HepG2 (cell line): Measurements from ENCODE around the gene WWP2. TPM values are rescaled to one million over a fixed set of nuclear protein-coding genes. Genes with fewer than 3 reads are reported as not detected.

Experiments
- AKNA ChIP-seq: sonication (generic); formaldehyde crosslinking; IDR thresholded peaks from 2 replicates; pipeline ENCODE4 v1.4.0; 2020; ENCODE audit warnings: missing genetic modification reagents, borderline replicate concordance
- ATF3 ChIP-seq: sonication (generic); formaldehyde crosslinking; IDR thresholded peaks from 2 replicates; pipeline ENCODE4 v1.4.0; 2020; ENCODE audit warnings: missing genetic modification reagents
- CCDC6 ChIP-seq: sonication (generic); formaldehyde crosslinking; IDR thresholded peaks from 2 replicates; pipeline ENCODE4 v1.8.1; 2022; ENCODE audit warnings: mild to moderate bottlenecking, missing genetic modification reagents, moderate library complexity
- DDIT3 ChIP-seq: sonication (generic); formaldehyde crosslinking; IDR thresholded peaks from 2 replicates; pipeline ENCODE4 v1.4.0; 2020; ENCODE audit warnings: mild to moderate bottlenecking, missing genetic modification reagents
- ELF4 ChIP-seq: sonication (generic); formaldehyde crosslinking; IDR thresholded peaks from 2 replicates; pipeline ENCODE4 v1.5.0; 2020; ENCODE audit warnings: missing genetic modification reagents, mild to moderate bottlenecking, moderate library complexity, borderline replicate concordance
- FOXK1 ChIP-seq: sonication (generic); formaldehyde crosslinking; IDR thresholded peaks from 2 replicates; pipeline ENCODE4 v1.4.0; 2020; ENCODE audit warnings: low read depth, missing genetic modification reagents, borderline replicate concordance
- HNRNPLL ChIP-seq: fragments of 200-400 bp; formaldehyde crosslinking; IDR thresholded peaks from 2 replicates; pipeline ENCODE4 v1.6.1; 2017; ENCODE audit warnings: mild to moderate bottlenecking, low read depth, low read length; ENCODE audit not compliant: poor library complexity, severe bottlenecking
- KMT2A ChIP-seq: sonication (generic); formaldehyde crosslinking; IDR thresholded peaks from 2 replicates; pipeline ENCODE4 v1.4.0; 2020; ENCODE audit warnings: missing genetic modification reagents
- MBD4 ChIP-seq: IDR thresholded peaks from 2 replicates; pipeline ENCODE4 v1.6.1; 2012; ENCODE audit warnings: low read length, inconsistent platforms, borderline replicate concordance
- MTF2 ChIP-seq: sonication (generic); formaldehyde crosslinking; IDR thresholded peaks from 2 replicates; pipeline ENCODE4 v1.5.0; 2020; ENCODE audit warnings: missing genetic modification reagents, borderline replicate concordance
- MYC ChIP-seq: sonication (generic); formaldehyde crosslinking; IDR thresholded peaks from 2 replicates; pipeline ENCODE4 v1.9.0; 2021; ENCODE audit warnings: missing genetic modification reagents, borderline replicate concordance
- RARG ChIP-seq: sonication (generic); formaldehyde crosslinking; IDR thresholded peaks from 2 replicates; pipeline ENCODE4 v1.4.0; 2020; ENCODE audit warnings: low read depth, mild to moderate bottlenecking, missing genetic modification reagents
- ZNF124 ChIP-seq: sonication (generic); formaldehyde crosslinking; IDR thresholded peaks from 2 replicates; pipeline ENCODE4 v1.4.0; 2020; ENCODE audit warnings: missing genetic modification reagents
- ZNF652 ChIP-seq: IDR thresholded peaks from 2 replicates; pipeline ENCODE4 v1.6.1; 2016; ENCODE audit warnings: low read depth, borderline replicate concordance
- polyA plus RNA-seq, 8 experiments: library from polyadenylated mRNA; depleted of rRNA in 3 of 8; stranded (reverse) in 7 of 8; unstranded in 1 of 8; fragments of >200 nt; fragmentation: Illumina TruSeq in 4 of 8; extraction: Trizol in 4 of 8; gene quantifications; 2 replicates each; pipeline versions ENCODE4 v1.2.1 to v1.2.3, GENCODE V29; 2011 to 2016; ENCODE audit warnings: low read depth in 4 of 8, missing spikeins in 1 of 8, mixed read lengths in 1 of 8; ENCODE audit not compliant: insufficient read depth in 1 of 8
- total RNA-seq, 5 experiments: library from RNA; depleted of rRNA; stranded (reverse); fragments of >200 nt; fragmentation: Illumina TruSeq; extraction: Trizol; gene quantifications; 2 replicates each; pipeline ENCODE4 v1.2.3, GENCODE V29; 2016; ENCODE audit warnings: low read depth in 1 of 5
- TF ChIP-seq, protein P1 (sequence below): sonication (generic); formaldehyde crosslinking; IDR thresholded peaks from 2 replicates; pipeline ENCODE4 v1.9.0; 2021; ENCODE audit warnings: missing genetic modification reagents, borderline replicate concordance
- TF ChIP-seq, protein P2 (sequence below): sonication (generic); formaldehyde crosslinking; IDR thresholded peaks from 2 replicates; pipeline ENCODE4 v1.9.0; 2022; ENCODE audit warnings: low read depth, missing genetic modification reagents
- TF ChIP-seq, protein P3 (sequence below): sonication (generic); formaldehyde crosslinking; IDR thresholded peaks from 2 replicates; pipeline ENCODE4 v1.5.0; 2020; ENCODE audit warnings: missing genetic modification reagents

The WWP2 gene
- total and polyA plus RNA-seq, 2 of the 13 experiments (the other 11 are each of a cell fraction or from before 2014, with no cell fraction given): 11.4 to 28.2 TPM

DNA sequence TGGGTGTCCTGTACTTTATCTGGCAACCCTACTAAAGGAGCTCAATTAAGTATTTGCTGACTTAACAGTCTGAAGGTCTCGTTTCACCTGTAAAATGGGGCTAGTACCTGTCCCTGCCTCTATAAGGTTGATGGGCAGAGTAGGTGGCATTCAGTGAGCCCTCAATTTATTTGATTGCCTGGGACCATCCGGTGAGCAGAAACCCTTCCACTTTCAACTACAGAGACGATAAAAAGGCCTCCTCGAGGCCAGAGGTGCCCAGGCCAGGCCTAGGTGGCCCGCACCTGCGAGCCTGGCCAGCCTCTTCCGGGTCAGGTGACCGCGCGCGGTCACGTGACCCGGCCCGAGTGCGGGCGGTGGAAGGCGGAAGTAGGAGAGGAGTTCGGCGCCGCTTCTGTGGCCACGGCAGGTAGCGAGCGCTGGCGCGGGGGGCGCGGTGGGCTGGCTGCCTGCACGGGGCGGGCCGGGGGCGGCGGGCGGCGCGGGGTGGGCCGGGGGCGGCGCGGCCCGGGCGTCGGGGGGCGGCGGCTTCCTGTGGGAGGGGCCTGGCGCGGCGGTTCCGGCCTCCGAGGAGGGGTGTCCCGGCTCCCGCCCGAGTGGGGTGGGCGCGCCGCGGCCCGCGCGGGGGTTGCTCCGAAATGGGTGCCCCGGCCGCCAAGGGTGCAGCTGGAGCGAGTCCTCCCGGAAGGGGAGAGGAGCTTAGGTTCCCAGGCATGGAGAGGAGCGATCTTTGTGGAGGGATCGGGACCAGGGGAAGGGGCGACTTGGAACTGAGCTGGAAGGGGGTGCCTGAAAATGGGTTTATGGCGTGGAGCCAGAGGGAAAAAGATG lies at the start of gene WWP2 (continued):
- peak; percentile 40; the same call in 1 of the 2 replicates for TF ChIP-seq AKNA (CRISPR knock-in tag)
- TF ChIP-seq, protein P1, sequence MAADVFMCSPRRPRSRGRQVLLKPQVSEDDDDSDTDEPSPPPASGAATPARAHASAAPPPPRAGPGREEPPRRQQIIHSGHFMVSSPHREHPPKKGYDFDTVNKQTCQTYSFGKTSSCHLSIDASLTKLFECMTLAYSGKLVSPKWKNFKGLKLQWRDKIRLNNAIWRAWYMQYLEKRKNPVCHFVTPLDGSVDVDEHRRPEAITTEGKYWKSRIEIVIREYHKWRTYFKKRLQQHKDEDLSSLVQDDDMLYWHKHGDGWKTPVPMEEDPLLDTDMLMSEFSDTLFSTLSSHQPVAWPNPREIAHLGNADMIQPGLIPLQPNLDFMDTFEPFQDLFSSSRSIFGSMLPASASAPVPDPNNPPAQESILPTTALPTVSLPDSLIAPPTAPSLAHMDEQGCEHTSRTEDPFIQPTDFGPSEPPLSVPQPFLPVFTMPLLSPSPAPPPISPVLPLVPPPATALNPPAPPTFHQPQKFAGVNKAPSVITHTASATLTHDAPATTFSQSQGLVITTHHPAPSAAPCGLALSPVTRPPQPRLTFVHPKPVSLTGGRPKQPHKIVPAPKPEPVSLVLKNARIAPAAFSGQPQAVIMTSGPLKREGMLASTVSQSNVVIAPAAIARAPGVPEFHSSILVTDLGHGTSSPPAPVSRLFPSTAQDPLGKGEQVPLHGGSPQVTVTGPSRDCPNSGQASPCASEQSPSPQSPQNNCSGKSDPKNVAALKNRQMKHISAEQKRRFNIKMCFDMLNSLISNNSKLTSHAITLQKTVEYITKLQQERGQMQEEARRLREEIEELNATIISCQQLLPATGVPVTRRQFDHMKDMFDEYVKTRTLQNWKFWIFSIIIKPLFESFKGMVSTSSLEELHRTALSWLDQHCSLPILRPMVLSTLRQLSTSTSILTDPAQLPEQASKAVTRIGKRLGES (CRISPR knock-in tag): no peak
- TF ChIP-seq ELF4: peak; percentile 97
- no peak for TF ChIP-seq RARG (CRISPR knock-in tag)
- no peak for TF ChIP-seq CCDC6 (CRISPR knock-in tag)
- peak; percentile 63; the same call in 1 of the 2 replicates for TF ChIP-seq FOXK1
- no peak for TF ChIP-seq ZNF652
- TF ChIP-seq ATF3 (CRISPR knock-in tag): no peak
- TF ChIP-seq, protein P2, sequence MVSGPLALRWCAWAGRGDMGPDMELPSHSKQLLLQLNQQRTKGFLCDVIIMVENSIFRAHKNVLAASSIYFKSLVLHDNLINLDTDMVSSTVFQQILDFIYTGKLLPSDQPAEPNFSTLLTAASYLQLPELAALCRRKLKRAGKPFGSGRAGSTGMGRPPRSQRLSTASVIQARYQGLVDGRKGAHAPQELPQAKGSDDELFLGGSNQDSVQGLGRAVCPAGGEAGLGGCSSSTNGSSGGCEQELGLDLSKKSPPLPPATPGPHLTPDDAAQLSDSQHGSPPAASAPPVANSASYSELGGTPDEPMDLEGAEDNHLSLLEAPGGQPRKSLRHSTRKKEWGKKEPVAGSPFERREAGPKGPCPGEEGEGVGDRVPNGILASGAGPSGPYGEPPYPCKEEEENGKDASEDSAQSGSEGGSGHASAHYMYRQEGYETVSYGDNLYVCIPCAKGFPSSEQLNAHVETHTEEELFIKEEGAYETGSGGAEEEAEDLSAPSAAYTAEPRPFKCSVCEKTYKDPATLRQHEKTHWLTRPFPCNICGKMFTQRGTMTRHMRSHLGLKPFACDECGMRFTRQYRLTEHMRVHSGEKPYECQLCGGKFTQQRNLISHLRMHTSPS (CRISPR knock-in tag): no peak
- TF ChIP-seq, protein P3, sequence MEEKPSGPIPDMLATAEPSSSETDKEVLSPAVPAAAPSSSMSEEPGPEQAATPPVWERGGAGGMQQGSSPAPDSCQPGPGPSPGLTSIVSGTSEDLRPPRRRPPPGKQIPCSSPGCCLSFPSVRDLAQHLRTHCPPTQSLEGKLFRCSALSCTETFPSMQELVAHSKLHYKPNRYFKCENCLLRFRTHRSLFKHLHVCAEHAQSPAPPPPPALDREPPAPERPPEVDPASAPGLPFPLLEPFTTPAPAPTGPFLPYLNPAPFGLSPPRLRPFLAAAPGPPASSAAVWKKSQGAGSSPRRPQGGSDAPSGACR: no peak
- peak; percentile 55 for TF ChIP-seq HNRNPLL
- TF ChIP-seq DDIT3: 0 out of 2 replicates have a peak, but pooled peaks have one; percentile 41
- peak; percentile 48; the same call in 1 of the 2 replicates for TF ChIP-seq ZNF124 (CRISPR knock-in tag)
- peak; percentile 84 for TF ChIP-seq MYC
- TF ChIP-seq MBD4: no peak
- TF ChIP-seq KMT2A (CRISPR knock-in tag): peak; percentile 84
- TF ChIP-seq MTF2 (CRISPR knock-in tag): no peak
